Measurements from ENCODE around the gene ADAMTS14. TPM values are rescaled to one million over a fixed set of nuclear protein-coding genes. Genes with fewer than 3 reads are reported as not detected.
"Not testable (repeated sequence)": the region's sequence is repeated elsewhere in the genome, so short reads cannot be mapped to it uniquely, and the experiment has no call there.

The ADAMTS14 gene
- total and polyA plus RNA-seq, 3 experiments from 2014 or later: 0.06 TPM; not detected in 2

DNA sequence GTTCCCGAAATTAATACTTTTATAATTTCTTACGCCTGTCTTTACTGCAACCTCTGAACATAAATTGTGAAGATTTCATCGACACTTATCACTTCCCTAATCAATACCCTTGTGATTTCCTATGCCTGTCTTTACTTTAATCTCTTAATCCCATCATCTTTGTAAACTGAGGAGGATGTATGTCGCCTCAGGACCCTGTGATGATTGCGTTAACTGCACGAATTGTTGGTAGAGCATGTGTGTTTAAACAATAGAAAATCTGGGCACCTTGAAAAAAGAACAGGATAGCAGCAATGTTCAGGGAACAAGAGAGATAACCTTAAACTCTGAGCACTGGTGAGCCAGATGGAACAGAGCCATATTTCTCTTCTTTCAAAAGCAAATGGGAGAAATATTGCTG, 4.5 kb upstream of the ADAMTS14 start:
- H3K36me3 ChIP-seq (ENCODE audit: insufficient read depth, low read length); H3K4me3 ChIP-seq (ENCODE audit: low read length); H3K27me3 ChIP-seq (ENCODE audit: insufficient read depth, low read length, poor library complexity, severe bottlenecking); H3K9me3 Mint-ChIP-seq; H3K9me3 ChIP-seq (ENCODE audit: low read length); H3K4me1 Mint-ChIP-seq; CTCF ChIA-PET; H3K27ac Mint-ChIP-seq; H3K4me3 Mint-ChIP-seq; H3K4me1 ChIP-seq (ENCODE audit: insufficient read depth, low read length); H3K36me3 Mint-ChIP-seq; DNase-seq; POLR2A ChIA-PET: not testable (repeated sequence)
- H3K27me3 Mint-ChIP-seq: peaks cover 10 to 16% of the 10 kb centered on the region in 2 donors
- peak overlapping the region; percentile 81 for H3K27ac ChIP-seq (ENCODE audit: low read depth, low read length)

GRCh38 chr10:70668454-70668970, 3.8 kb upstream of the ADAMTS14 start:
- H3K27ac ChIP-seq (ENCODE audit: low read depth, low read length): peak overlapping the region; percentile 81
- CTCF ChIA-PET: no interaction called here
- H3K36me3 ChIP-seq (ENCODE audit: insufficient read depth, low read length): no peaks in the 10 kb centered on the region
- Mint-ChIP-seq H3K4me1 (peaks cover 10 to 14% (median 11%) of the 10 kb centered on the region in 3 donors), H3K9me3 (peaks cover 0 to 1% (median 0%) of the 10 kb centered on the region in 5 donors), H3K36me3 (no peaks in the 10 kb centered on the region), H3K27me3 (peaks cover 12 to 18% of the 10 kb centered on the region in 2 donors), H3K27ac (no peak overlapping the region), H3K4me3 (no peak overlapping the region)
- POLR2A ChIA-PET: no interaction called here
- no peak overlapping the region for H3K4me3 ChIP-seq (ENCODE audit: low read length)
- H3K27me3 ChIP-seq (ENCODE audit: insufficient read depth, low read length, poor library complexity, severe bottlenecking): peaks cover 4% of the 10 kb centered on the region
- no peaks in the 10 kb centered on the region for H3K9me3 ChIP-seq (ENCODE audit: low read length)
- no peaks in the 10 kb centered on the region for H3K4me1 ChIP-seq (ENCODE audit: insufficient read depth, low read length)
- no peak for DNase-seq

- CTCF ChIA-PET: no interaction called here
- Mint-ChIP-seq H3K27ac (no peak overlapping the region), H3K4me1 (peaks cover 10 to 14% (median 13%) of the 10 kb centered on the region in 3 donors), H3K36me3 (no peaks in the 10 kb centered on the region), H3K27me3 (peaks cover 16 to 23% of the 10 kb centered on the region in 2 donors), H3K9me3 (peaks cover 0 to 1% (median 0%) of the 10 kb centered on the region in 5 donors), H3K4me3 (no peak overlapping the region)
- Histone ChIP-seq H3K4me3 (ENCODE audit: low read length) (no peak overlapping the region), H3K36me3 (ENCODE audit: insufficient read depth, low read length) (no peaks in the 10 kb centered on the region), H3K4me1 (ENCODE audit: insufficient read depth, low read length) (no peaks in the 10 kb centered on the region), H3K27me3 (ENCODE audit: insufficient read depth, low read length, poor library complexity, severe bottlenecking) (peaks cover 4% of the 10 kb centered on the region), H3K27ac (ENCODE audit: low read depth, low read length) (peak overlapping the region; percentile 81), H3K9me3 (ENCODE audit: low read length) (no peaks in the 10 kb centered on the region)
- POLR2A ChIA-PET: no interaction called here
- DNase-seq: no peak
These were observed 3.3 kb upstream of the ADAMTS14 start for GRCh38 chr10:70669015-70669414.

GRCh38 chr10:70669732-70670317, 2.5 kb upstream of the ADAMTS14 start:
- Histone ChIP-seq H3K4me1 (ENCODE audit: insufficient read depth, low read length) (no peaks in the 10 kb centered on the region), H3K27ac (ENCODE audit: low read depth, low read length) (peak overlapping the region; percentile 81), H3K4me3 (ENCODE audit: low read length) (no peak overlapping the region), H3K36me3 (ENCODE audit: insufficient read depth, low read length) (no peaks in the 10 kb centered on the region), H3K9me3 (ENCODE audit: low read length) (no peaks in the 10 kb centered on the region), H3K27me3 (ENCODE audit: insufficient read depth, low read length, poor library complexity, severe bottlenecking) (peaks cover 4% of the 10 kb centered on the region)
- no peak overlapping the region for H3K27ac Mint-ChIP-seq
- H3K4me3 Mint-ChIP-seq: no peak overlapping the region
- H3K27me3 Mint-ChIP-seq: peaks cover 19 to 31% of the 10 kb centered on the region in 2 donors
- POLR2A ChIA-PET: no interaction called here
- CTCF ChIA-PET: interaction anchor here (0.6 kb wide), 1 partner anchor 302 kb away, joined by 3 read pairs; no protein-coding TSS in a partner anchor
- no peaks in the 10 kb centered on the region for H3K36me3 Mint-ChIP-seq
- H3K4me1 Mint-ChIP-seq: peaks cover 10 to 14% (median 13%) of the 10 kb centered on the region in 3 donors
- H3K9me3 Mint-ChIP-seq: peaks cover 0 to 1% (median 0%) of the 10 kb centered on the region in 5 donors
- no peak for DNase-seq

GRCh38 chr10:70671619-70672164, 614 bp upstream of the ADAMTS14 start:
- no peak for DNase-seq
- H3K9me3 ChIP-seq (ENCODE audit: low read length): no peaks in the 10 kb centered on the region
- Mint-ChIP-seq H3K9me3 (peaks cover 0 to 1% (median 0%) of the 10 kb centered on the region in 5 donors), H3K36me3 (no peaks in the 10 kb centered on the region), H3K4me3 (peak overlapping the region; percentile 14 to 79 (median 65)), H3K27me3 (peaks cover 26 to 48% of the 10 kb centered on the region in 2 donors), H3K27ac (peak overlapping the region in 1 of 8 donors; percentile 12), H3K4me1 (peaks cover 10 to 14% (median 13%) of the 10 kb centered on the region in 3 donors)
- peaks cover 4% of the 10 kb centered on the region for H3K27me3 ChIP-seq (ENCODE audit: insufficient read depth, low read length, poor library complexity, severe bottlenecking)
- H3K4me3 ChIP-seq (ENCODE audit: low read length): peak overlapping the region; percentile 40
- H3K4me1 ChIP-seq (ENCODE audit: insufficient read depth, low read length): no peaks in the 10 kb centered on the region
- H3K36me3 ChIP-seq (ENCODE audit: insufficient read depth, low read length): no peaks in the 10 kb centered on the region
- ChIA-PET CTCF (interaction anchor here (1.2 kb wide), 1 partner anchor 112 kb away, joined by 4 read pairs; no protein-coding TSS in a partner anchor), POLR2A (no interaction called here)
- H3K27ac ChIP-seq (ENCODE audit: low read depth, low read length): peak overlapping the region; percentile 81

GRCh38 chr10:70673043-70673928, 980 bp downstream of the ADAMTS14 start:
- H3K4me3 ChIP-seq (ENCODE audit: low read length): peak overlapping the region; percentile 32
- H3K4me1 ChIP-seq (ENCODE audit: insufficient read depth, low read length): no peaks in the 10 kb centered on the region
- no peaks in the 10 kb centered on the region for H3K9me3 ChIP-seq (ENCODE audit: low read length)
- peaks cover 26 to 48% of the 10 kb centered on the region in 2 donors for H3K27me3 Mint-ChIP-seq
- peak overlapping the region; percentile 11 to 92 (median 65) for H3K4me3 Mint-ChIP-seq
- H3K36me3 Mint-ChIP-seq: no peaks in the 10 kb centered on the region
- ChIA-PET POLR2A (no interaction called here), CTCF (no interaction called here)
- peak overlapping the region in 2 of 8 donors; percentile 32 to 85 for H3K27ac Mint-ChIP-seq
- DNase-seq: no peak
- peaks cover 13 to 19% (median 14%) of the 10 kb centered on the region in 3 donors for H3K4me1 Mint-ChIP-seq
- no peaks in the 10 kb centered on the region for H3K36me3 ChIP-seq (ENCODE audit: insufficient read depth, low read length)
- H3K9me3 Mint-ChIP-seq: peaks cover 0 to 1% (median 0%) of the 10 kb centered on the region in 5 donors
- peak overlapping the region; percentile 85 for H3K27ac ChIP-seq (ENCODE audit: low read depth, low read length)
- peaks cover 4% of the 10 kb centered on the region for H3K27me3 ChIP-seq (ENCODE audit: insufficient read depth, low read length, poor library complexity, severe bottlenecking)

GRCh38 chr10:70673929-70674559, 1.7 kb downstream of the ADAMTS14 start:
- Mint-ChIP-seq H3K4me1 (peaks cover 13 to 19% (median 14%) of the 10 kb centered on the region in 3 donors), H3K4me3 (peak overlapping the region in 4 of 7 donors; percentile 4 to 51 (median 34)), H3K9me3 (peaks cover 0 to 1% (median 0%) of the 10 kb centered on the region in 5 donors), H3K27ac (no peak overlapping the region), H3K36me3 (no peaks in the 10 kb centered on the region), H3K27me3 (peaks cover 26 to 48% of the 10 kb centered on the region in 2 donors)
- no peak overlapping the region for H3K4me3 ChIP-seq (ENCODE audit: low read length)
- no peaks in the 10 kb centered on the region for H3K9me3 ChIP-seq (ENCODE audit: low read length)
- CTCF ChIA-PET: interaction anchor here (1.4 kb wide), 1 partner anchor 115 kb away, joined by 4 read pairs; no protein-coding TSS in a partner anchor
- no peaks in the 10 kb centered on the region for H3K36me3 ChIP-seq (ENCODE audit: insufficient read depth, low read length)
- H3K27ac ChIP-seq (ENCODE audit: low read depth, low read length): peak overlapping the region; percentile 85
- no peak for DNase-seq
- H3K4me1 ChIP-seq (ENCODE audit: insufficient read depth, low read length): no peaks in the 10 kb centered on the region
- peaks cover 4% of the 10 kb centered on the region for H3K27me3 ChIP-seq (ENCODE audit: insufficient read depth, low read length, poor library complexity, severe bottlenecking)
- POLR2A ChIA-PET: no interaction called here

All from CD8-positive, alpha-beta memory T cell (primary cell).